ENCODE measurements around the gene KDM5B. TPM values are rescaled to one million over a fixed set of nuclear protein-coding genes. Genes with fewer than 3 reads are reported as not detected.

Gene KDM5B
- total and polyA plus RNA-seq, 9 of the 15 experiments (the other 6 are each of a cell fraction or from before 2014, with no cell fraction given): 15.4 to 90.6 (median 57.1) TPM

GRCh38 chr1:202835548-202836072 is 27.4 kb upstream of the KDM5B start:
- POLR2A ChIA-PET: interaction anchor here (0.6 to 1.2 kb wide), 5 partner anchors 8 to 15 kb away, joined by 3 to 4 read pairs (median 3); no protein-coding TSS in a partner anchor
- intact Hi-C loops (cut with micrococcal nuclease) (no loop called here), in situ Hi-C loops (cut with MboI) (no loop called here)
- Histone ChIP-seq H3K9me1 (ENCODE audit: control insufficient read depth, insufficient read depth, low read length) (no peaks in the 10 kb centered on the region), H4K20me1 (replicated peaks; ENCODE audit: control insufficient read depth, insufficient read depth, low read length) (no peaks in the 10 kb centered on the region), H3K9ac (ENCODE audit: insufficient read depth in 1 of 2, low read depth in 2 of 2, low read length in 2 of 2) (0 out of 4 replicates have a peak overlapping the region, but pooled peaks of 1 of the 2 experiments have one; percentile 20), H3K4me1 (replicated peaks in 1 of 2; ENCODE audit: control insufficient read depth in 2 of 2, insufficient read depth in 2 of 2, low read length in 2 of 2) (peaks cover 3% of the 10 kb centered on the region in 2 experiments; a peak in 3 of 5 replicates), H3K79me2 (ENCODE audit: control insufficient read depth, insufficient read depth, low read length) (no peaks in the 10 kb centered on the region), H3K27me3 (ENCODE audit: control insufficient read depth in 2 of 2, insufficient read depth in 2 of 2, low read length in 2 of 2) (peaks cover 2 to 5% of the 10 kb centered on the region in 2 experiments; a peak in 1 of 5 replicates), H3K9me3 (replicated peaks; ENCODE audit: control insufficient read depth, insufficient read depth, low read depth, low read length) (no peaks in the 10 kb centered on the region), H2AFZ (ENCODE audit: low read depth, low read length) (no peak overlapping the region), H3K4me3 (no peak overlapping the region), H3K4me2 (ENCODE audit: insufficient read depth, low read length) (no peak overlapping the region), H3K36me3 (ENCODE audit: control insufficient read depth, insufficient read depth, low read length) (no peaks in the 10 kb centered on the region), H3K27ac (ENCODE audit: extremely low read depth, low read depth, low read length) (no peak overlapping the region)
- DNase-seq (ENCODE audit: extremely low read depth in 1 of 4, low spot score in 3 of 4) (no peak), FAIRE-seq (no peak), ATAC-seq (no peak; the same call in 2 of the 3 replicates)
- no peak for TF ChIP-seq HIVEP1 (CRISPR knock-in tag; IDR thresholded peaks at IDR 0.05)
- no peak for TF ChIP-seq FOXA1 (IDR thresholded peaks at IDR 0.05; ENCODE audit: borderline replicate concordance)
- no peak for TF ChIP-seq FOSL1 (tag; conservative IDR thresholded peaks at IDR 0.05)
- TF ChIP-seq ZNF77 (CRISPR knock-in tag; IDR thresholded peaks at IDR 0.05): no peak
- TF ChIP-seq BCLAF1 (IDR thresholded peaks at IDR 0.05; ENCODE audit: borderline replicate concordance in 1 of 2, control insufficient read depth in 1 of 2, low read depth in 2 of 2, low read length in 1 of 2): no peak
- no peak for TF ChIP-seq FIP1L1 (IDR thresholded peaks at IDR 0.05; ENCODE audit: low read depth, low read length, poor library complexity, severe bottlenecking)
- no peak for TF ChIP-seq HNRNPK (IDR thresholded peaks at IDR 0.05; ENCODE audit: low read depth, low read length, poor library complexity, severe bottlenecking)
- no peak for TF ChIP-seq TARDBP (IDR thresholded peaks at IDR 0.05)
- no peak for TF ChIP-seq SREBF1 (IDR thresholded peaks at IDR 0.05; ENCODE audit: borderline replicate concordance, low read depth, low read length)
- no peak for TF ChIP-seq HMGN3 (IDR thresholded peaks at IDR 0.05; ENCODE audit: borderline replicate concordance, extremely low read depth, insufficient read length, low read depth, low read length)
- TF ChIP-seq RHOXF2B (CRISPR knock-in tag; conservative IDR thresholded peaks at IDR 0.05): no peak
- TF ChIP-seq ZZZ3 (IDR thresholded peaks at IDR 0.05): no peak
- no peak for TF ChIP-seq DDX20 (tag; IDR thresholded peaks at IDR 0.05; ENCODE audit: low read depth)
- no peak for TF ChIP-seq FOXJ2 (tag; IDR thresholded peaks at IDR 0.05)
- TF ChIP-seq JUNB (CRISPR knock-in tag; conservative IDR thresholded peaks at IDR 0.05): no peak
- BruUV-seq (replicated peaks): no TSS peak
- 41% methylated on average over 2 of the region's 3 CpGs for WGBS (ENCODE audit: insufficient coverage, low coverage, missing lambda C conversion rate)
- CTCF ChIA-PET (ENCODE audit: low intra/inter-chr PET ratio): no interaction called here

Measured in K562 (cell line).